ENCODE measurements around the gene CBY2.

Gene CBY2

DNA sequence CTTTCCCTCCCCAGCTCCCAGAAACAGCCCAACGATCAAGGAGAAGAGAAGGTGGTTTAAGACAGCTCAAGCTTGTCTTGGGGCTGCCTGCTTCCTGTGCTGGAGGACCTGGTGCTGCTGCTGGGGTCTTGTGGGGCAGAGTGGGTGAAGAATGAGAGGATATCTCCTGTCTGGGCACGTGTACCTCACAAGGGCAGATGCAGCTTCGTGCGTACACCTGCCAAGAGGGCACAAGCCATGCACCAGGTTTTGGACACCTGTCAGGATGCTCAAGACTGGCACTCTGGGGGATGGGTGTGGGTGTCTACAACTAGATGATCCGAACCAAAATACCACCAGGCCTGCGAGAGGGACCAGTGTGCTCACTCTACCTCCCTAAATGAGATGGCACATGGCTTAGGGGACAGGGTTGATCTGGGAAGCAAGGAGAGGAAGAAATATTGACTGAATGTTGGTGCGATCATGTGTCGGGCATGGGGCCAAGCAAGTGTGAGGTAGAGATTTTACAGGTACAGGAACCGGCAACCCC is 2.2 kb downstream of the CBY2 start:
- no peak overlapping the region for H3K27ac ChIP-seq
- TF ChIP-seq CTCF (conservative IDR thresholded peaks at IDR 0.05), result no peak

DNA sequence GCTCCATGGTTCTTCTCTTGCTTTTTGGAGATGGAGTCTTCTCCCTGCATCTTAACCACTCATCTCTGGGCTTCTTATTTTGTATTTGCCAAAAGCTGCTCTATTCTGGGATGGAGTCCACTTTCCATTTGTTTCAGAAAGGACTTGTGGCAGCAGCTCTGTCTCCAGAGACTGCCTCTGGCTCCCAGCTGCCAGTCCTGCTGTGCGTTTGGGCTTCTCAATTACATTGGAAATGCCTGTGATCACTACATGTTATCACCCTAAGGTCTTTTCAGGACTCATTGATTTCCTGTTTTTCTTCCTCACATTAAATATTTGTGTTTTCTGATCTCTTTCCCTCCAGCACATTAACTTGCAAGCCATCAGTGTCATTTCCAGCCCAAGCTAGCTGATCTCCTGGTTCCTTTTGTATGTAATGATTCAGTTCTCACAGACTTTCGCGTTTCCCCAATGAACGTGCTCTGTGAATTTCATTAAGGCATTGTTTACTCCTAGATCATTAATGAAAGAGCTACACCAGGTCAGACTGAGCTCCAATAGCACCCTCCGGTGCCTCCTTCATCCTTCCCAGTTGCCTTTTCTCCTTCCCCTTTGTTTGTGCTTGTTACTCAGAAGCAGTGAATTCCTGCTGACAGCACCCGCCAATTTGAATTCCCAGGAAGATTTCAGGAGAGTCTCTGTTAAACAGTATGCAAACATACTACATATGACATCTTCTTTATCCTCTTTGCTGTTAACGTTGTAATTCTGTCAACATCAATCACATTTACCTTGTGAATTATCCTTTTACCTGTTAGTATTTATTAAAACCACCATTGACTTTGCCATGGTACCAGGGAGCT is 3.0 kb downstream of the CBY2 start:
- TF ChIP-seq CTCF (conservative IDR thresholded peaks at IDR 0.05), result no peak

GRCh38 chr13:45705918-45706317 is 3.8 kb downstream of the CBY2 start:
- no peak overlapping the region for H3K27ac ChIP-seq
- no peak for TF ChIP-seq CTCF (conservative IDR thresholded peaks at IDR 0.05)

More for the DNA sequence above, 3.0 kb downstream of the CBY2 start:
- H3K27ac ChIP-seq, result no peak overlapping the region

- H3K27ac ChIP-seq, result no peak overlapping the region
- TF ChIP-seq CTCF (conservative IDR thresholded peaks at IDR 0.05), result no peak
Observed at GRCh38 chr13:45707516-45708100, 5.5 kb downstream of the CBY2 start.

GRCh38 chr13:45711951-45712350 is 9.8 kb downstream of the CBY2 start:
- TF ChIP-seq CTCF (conservative IDR thresholded peaks at IDR 0.05), result no peak
- H3K27ac ChIP-seq, result no peak overlapping the region

- H3K27ac ChIP-seq, result no peak overlapping the region
- TF ChIP-seq CTCF (conservative IDR thresholded peaks at IDR 0.05), result no peak
Observed at GRCh38 chr13:45713106-45713690, 11.1 kb downstream of the CBY2 start.

DNA sequence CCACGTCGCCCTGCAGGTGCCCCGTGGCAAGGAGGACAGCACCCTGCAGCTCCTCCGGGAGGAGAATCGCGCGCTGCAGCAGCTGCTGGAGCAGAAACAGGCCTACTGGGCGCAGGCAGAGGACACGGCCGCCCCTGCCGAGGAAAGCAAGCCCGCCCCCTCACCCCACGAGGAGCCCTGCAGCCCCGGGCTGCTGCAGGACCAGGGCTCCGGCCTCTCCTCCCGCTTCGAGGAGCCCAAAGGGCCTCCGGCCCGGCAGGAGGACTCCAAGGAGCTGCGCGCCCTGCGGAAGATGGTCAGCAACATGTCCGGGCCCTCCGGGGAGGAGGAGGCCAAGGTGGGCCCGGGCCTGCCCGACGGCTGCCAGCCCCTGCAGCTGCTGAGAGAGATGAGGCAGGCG is 11.6 kb downstream of the CBY2 start:
- TF ChIP-seq CTCF (conservative IDR thresholded peaks at IDR 0.05), result no peak
- no peak overlapping the region for H3K27ac ChIP-seq
